HL-60/S4 treated with phorbol 12-myristate 13-acetate at 8.2 ng/mL for 4 days and 3 days (cell line): ENCODE results near the gene PNISR.

Experiments
- in situ Hi-C: fragments of 300-500 bp; cut with MboI; formaldehyde crosslinking; loops from 2 replicates; pipeline ENCODE4 v1.15.0; 2022; ENCODE audit warnings: low sequenced_read_pairs

The PNISR gene

DNA sequence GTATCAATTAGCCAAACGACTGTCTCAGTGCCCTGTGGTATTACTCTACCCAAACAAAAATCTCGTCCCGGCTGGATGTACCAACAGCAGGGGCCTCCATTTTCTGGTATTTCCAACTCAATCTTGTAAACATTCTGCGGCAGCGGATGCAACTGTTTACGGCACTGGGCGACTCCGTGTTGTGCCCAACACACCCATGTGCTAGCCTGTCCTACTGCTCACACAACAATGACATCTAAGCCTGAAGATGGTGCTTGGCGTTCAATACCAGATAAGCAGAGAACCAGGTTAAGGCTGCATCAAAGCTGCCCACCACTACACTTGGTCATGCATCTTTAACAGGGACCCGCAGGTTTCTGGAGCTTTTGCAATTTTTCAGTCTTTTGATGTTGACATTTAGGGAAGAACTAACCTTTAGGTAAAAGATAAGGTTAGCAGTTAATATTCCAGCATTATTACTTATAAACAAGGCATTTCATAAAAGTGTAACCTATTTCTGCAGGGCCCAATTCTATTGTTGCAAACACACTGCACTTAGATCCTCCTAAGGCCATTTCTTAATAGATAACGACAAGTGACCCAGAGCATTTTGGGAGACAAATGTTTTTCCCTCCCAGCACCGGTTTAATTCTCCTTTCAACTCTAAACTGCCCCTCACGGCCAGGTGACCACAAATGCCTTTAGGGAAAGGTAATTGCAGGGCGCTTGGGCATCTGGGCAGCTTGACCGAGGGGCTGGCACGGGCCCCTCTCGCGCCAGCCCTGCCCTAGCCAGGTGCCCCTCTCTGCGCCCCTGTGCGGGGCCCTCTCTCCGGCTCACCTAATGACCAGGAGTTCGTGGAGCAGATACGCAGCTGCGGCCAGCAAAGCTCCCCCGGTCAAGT, 76.6 kb downstream of the PNISR start:
- in situ Hi-C loops: no loop called here
